ENCODE results near the gene CHMP2B. TPM values are rescaled to one million over a fixed set of nuclear protein-coding genes. Genes with fewer than 3 reads are reported as not detected.
"Not testable (repeated sequence)": the region's sequence is repeated elsewhere in the genome, so short reads cannot be mapped to it uniquely, and the experiment has no call there.

Gene CHMP2B
- total RNA-seq, 1 donor from 2014 or later = 35.8 TPM

GRCh38 chr3:87272718-87273341, 45.7 kb downstream of the CHMP2B start:
- intact Hi-C loops (cut with micrococcal nuclease) = no loop called here
- DNase-seq = no peak
- no peak for TF ChIP-seq CTCF (IDR thresholded peaks at IDR 0.05; ENCODE audit: borderline replicate concordance)
- Histone ChIP-seq H3K4me3 (no peak overlapping the region), H3K27me3 (ENCODE audit: low read depth) (no peaks in the 10 kb centered on the region), H3K36me3 (no peaks in the 10 kb centered on the region), H3K9me3 (replicated peaks) (no peaks in the 10 kb centered on the region), H3K27ac (replicated peaks) (no peak overlapping the region), H3K4me1 (peaks cover 8% of the 10 kb centered on the region)

GRCh38 chr3:87276484-87276883, 49.4 kb downstream of the CHMP2B start, which contains the start of gene POU1F1:
Gene POU1F1, minus strand, starts transcription at chr3:87276584. Its CDS starts 122 bp downstream, at chr3:87276462.
- Histone ChIP-seq H3K4me1 (peaks cover 2% of the 10 kb centered on the region), H3K36me3 (no peaks in the 10 kb centered on the region), H3K27me3 (ENCODE audit: low read depth) (no peaks in the 10 kb centered on the region), H3K27ac (replicated peaks) (no peak within 1 kb of the TSS), H3K4me3 (no peak within 1 kb of the TSS), H3K9me3 (replicated peaks) (no peaks in the 10 kb centered on the region)
- no peak for DNase-seq
- no peak for TF ChIP-seq CTCF (IDR thresholded peaks at IDR 0.05; ENCODE audit: borderline replicate concordance)
- intact Hi-C loops (cut with micrococcal nuclease) = no loop called here

- Histone ChIP-seq H3K27ac (replicated peaks) (no peak overlapping the region), H3K4me3 (no peak overlapping the region), H3K9me3 (replicated peaks) (peaks cover 5% of the 10 kb centered on the region), H3K36me3 (no peaks in the 10 kb centered on the region), H3K27me3 (ENCODE audit: low read depth) (no peaks in the 10 kb centered on the region), H3K4me1 (no peaks in the 10 kb centered on the region)
- no peak for TF ChIP-seq CTCF (IDR thresholded peaks at IDR 0.05; ENCODE audit: borderline replicate concordance)
- intact Hi-C loops (cut with micrococcal nuclease) = no loop called here
- DNase-seq = no peak
Measured at GRCh38 chr3:87287011-87287410, 59.9 kb downstream of the CHMP2B start.

- H3K4me1 ChIP-seq = no peaks in the 10 kb centered on the region
- no peak for DNase-seq
- no peaks in the 10 kb centered on the region for H3K27me3 ChIP-seq (ENCODE audit: low read depth)
- H3K27ac ChIP-seq (replicated peaks) = no peak overlapping the region
- peaks cover 5% of the 10 kb centered on the region for H3K9me3 ChIP-seq (replicated peaks)
- TF ChIP-seq CTCF (IDR thresholded peaks at IDR 0.05; ENCODE audit: borderline replicate concordance) = no peak
- H3K4me3 ChIP-seq = no peak overlapping the region
- H3K36me3 ChIP-seq = no peaks in the 10 kb centered on the region
- intact Hi-C loops (cut with micrococcal nuclease) = no loop called here
Measured at GRCh38 chr3:87288446-87288845, 61.3 kb downstream of the CHMP2B start.

GRCh38 chr3:87298111-87298718, 71.1 kb downstream of the CHMP2B start:
- intact Hi-C loops (cut with micrococcal nuclease) = no loop called here
- H3K27me3 ChIP-seq (ENCODE audit: low read depth) = no peaks in the 10 kb centered on the region
- TF ChIP-seq CTCF (IDR thresholded peaks at IDR 0.05; ENCODE audit: borderline replicate concordance) = peak; percentile 74
- no peak overlapping the region for H3K4me3 ChIP-seq
- no peak for DNase-seq
- no peak overlapping the region for H3K27ac ChIP-seq (replicated peaks)
- no peaks in the 10 kb centered on the region for H3K9me3 ChIP-seq (replicated peaks)
- H3K4me1 ChIP-seq = no peaks in the 10 kb centered on the region
- no peaks in the 10 kb centered on the region for H3K36me3 ChIP-seq

- DNase-seq; H3K27me3 ChIP-seq (ENCODE audit: low read depth); H3K9me3 ChIP-seq (replicated peaks); H3K36me3 ChIP-seq; H3K4me1 ChIP-seq; H3K4me3 ChIP-seq; intact Hi-C loops (cut with micrococcal nuclease); H3K27ac ChIP-seq (replicated peaks): not testable (repeated sequence)
Measured at GRCh38 chr3:87305031-87305430, 77.9 kb downstream of the CHMP2B start.

All from left ventricle myocardium inferior (tissue), 1 donor.